HepG2 (cell line): Measurements from ENCODE around the gene MRPS5.

Source experiments
- BRF2 ChIP-seq: sonication (generic); formaldehyde crosslinking; IDR thresholded peaks from 2 replicates; pipeline ENCODE4 v1.8.1; 2022; ENCODE audit warnings: mild to moderate bottlenecking, missing genetic modification reagents
- TAF15 ChIP-seq: fragments of 200-400 bp; formaldehyde crosslinking; IDR thresholded peaks from one replicate; pipeline ENCODE4 v1.6.1; 2018; ENCODE audit warnings: mild to moderate bottlenecking, low read depth, low read length; ENCODE audit not compliant: poor library complexity, severe bottlenecking
- ZNF3 ChIP-seq: IDR thresholded peaks from 2 replicates; pipeline ENCODE4 v1.7.0; 2017; ENCODE audit warnings: inconsistent platforms
- ZNF512 ChIP-seq: sonication (generic); formaldehyde crosslinking; IDR thresholded peaks from 2 replicates; pipeline ENCODE4 v1.4.0; 2020; ENCODE audit warnings: mild to moderate bottlenecking, missing genetic modification reagents
- ZNF709 ChIP-seq: sonication (generic); formaldehyde crosslinking; IDR thresholded peaks from 2 replicates; pipeline ENCODE4 v1.5.0; 2020; ENCODE audit warnings: mild to moderate bottlenecking, missing genetic modification reagents
- TF ChIP-seq, protein P1 (sequence below): sonication (generic); formaldehyde crosslinking; IDR thresholded peaks from 2 replicates; pipeline ENCODE4 v1.8.1; 2023; ENCODE audit warnings: mild to moderate bottlenecking, inconsistent platforms, moderate library complexity, missing genetic modification reagents, borderline replicate concordance

- TF ChIP-seq ZNF3 (CRISPR knock-in tag) (no peak), ZNF512 (no peak), TAF15 (no peak), ZNF709 (CRISPR knock-in tag) (no peak), BRF2 (no peak)
- TF ChIP-seq, protein P1, sequence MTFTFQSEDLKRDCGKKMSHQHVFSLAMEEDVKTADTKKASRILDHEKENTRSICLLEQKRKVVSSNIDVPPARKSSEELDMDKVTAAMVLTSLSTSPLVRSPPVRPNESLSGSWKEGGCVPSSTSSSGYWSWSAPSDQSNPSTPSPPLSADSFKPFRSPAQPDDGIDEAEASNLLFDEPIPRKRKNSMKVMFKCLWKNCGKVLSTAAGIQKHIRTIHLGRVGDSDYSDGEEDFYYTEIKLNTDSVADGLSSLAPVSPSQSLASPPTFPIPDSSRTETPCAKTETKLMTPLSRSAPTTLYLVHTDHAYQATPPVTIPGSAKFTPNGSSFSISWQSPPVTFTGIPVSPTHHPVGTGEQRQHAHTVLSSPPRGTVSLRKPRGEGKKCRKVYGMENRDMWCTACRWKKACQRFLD (CRISPR knock-in tag) = no peak
Measured at GRCh38 chr2:95061119-95061512, 60.5 kb downstream of the MRPS5 start.
